HepG2 (cell line): Measurements from ENCODE around the gene ELFN1. TPM values are rescaled to one million over a fixed set of nuclear protein-coding genes. Genes with fewer than 3 reads are reported as not detected.

Experiments used
- ATAC-seq: fragments of 200-7000 bp; cut with Tn5 transposase; 3 replicates; pipeline ENCODE4 v1.9.1; 2020; ENCODE audit warnings: mild to moderate bottlenecking, moderate library complexity
- BruUV-seq: library from RNA; stranded (reverse); fragments of 400-500 nt; replicated peaks from 2 replicates; lab custom pipeline; 2021; lab: Mats Ljungman, UMichigan
- CTCF ChIA-PET: fragments of 300-600 bp; formaldehyde crosslinking; extraction: SDS; loops from one replicate; lab custom pipeline; 2021; ENCODE audit warnings: low total read pairs, inconsistent platforms, low intra/inter-chr PET ratio; lab: Yijun Ruan, JAX
- POLR2A ChIA-PET: fragments of 350-600 bp; sonication (Branson Sonifier 250); formaldehyde crosslinking; loops from one replicate; lab custom pipeline; 2020; ENCODE audit warnings: antibody characterized with exemption, inconsistent platforms; lab: Yijun Ruan, JAX
- DNase-seq: peaks from one replicate; pipeline ENCODE4 v3.0.0-alpha.2; 2015; ENCODE audit warnings: low spot score
- FAIRE-seq: peaks from 3 replicates; lab custom pipeline; 2011; peaks lifted over from hg19 to GRCh38; lab: Jason Lieb, UNC
- H2AFZ ChIP-seq: one replicate; pipeline ENCODE4 v1.6.1; 2011; ENCODE audit warnings: low read length, inconsistent platforms
- H3K27ac ChIP-seq: fragments of 300-600 bp; 3 replicates; pipeline ENCODE4 v1.8.0; 2011; ENCODE audit warnings: mixed run types, mild to moderate bottlenecking, mixed read lengths, low read length, inconsistent platforms; ENCODE audit not compliant: insufficient read depth; ENCODE audit errors: extremely low read length
- H3K27me3 ChIP-seq, 2 experiments: fragments of 200-600 bp in 1 of 2; 2 replicates in 1 of 2; 3 replicates in 1 of 2; pipeline versions ENCODE4 v1.6.0 to v1.8.0; 2011; ENCODE audit warnings: low read length in 2 of 2, mild to moderate bottlenecking in 2 of 2, moderate library complexity in 2 of 2, inconsistent platforms in 1 of 2; ENCODE audit not compliant: insufficient read depth in 2 of 2, control insufficient read depth in 1 of 2
- H3K36me3 ChIP-seq, 2 experiments: fragments of 200-600 bp in 1 of 2; replicated peaks in 1 of 2; 2 replicates in 1 of 2; 3 replicates in 1 of 2; pipeline versions ENCODE4 v1.5.1 to v1.8.0; 2011; ENCODE audit warnings: low read length in 2 of 2, inconsistent platforms in 1 of 2; ENCODE audit not compliant: insufficient read depth in 2 of 2, control insufficient read depth in 1 of 2
- H3K4me1 ChIP-seq: 2 replicates; pipeline ENCODE4 v1.5.1; 2012; ENCODE audit warnings: low read length, inconsistent platforms; ENCODE audit not compliant: insufficient read depth
- H3K4me2 ChIP-seq: 2 replicates; pipeline ENCODE4 v1.6.0; 2011; ENCODE audit warnings: low read depth, low read length, inconsistent platforms
- H3K4me3 ChIP-seq, 3 experiments: fragments of 200-600 bp in 1 of 3; sonication (generic), shearing (Covaris generic) in 1 of 3; replicated peaks in 1 of 3; 2 replicates each; pipeline ENCODE4 v1.5.1; 2011 to 2016; ENCODE audit warnings: low read length in 3 of 3, inconsistent platforms in 2 of 3, low read depth in 2 of 3, mild to moderate bottlenecking in 2 of 3, control low read depth in 1 of 3, mixed read lengths in 1 of 3; ENCODE audit not compliant: insufficient read depth in 1 of 3
- H3K79me2 ChIP-seq: one replicate; pipeline ENCODE4 v1.6.1; 2011; ENCODE audit warnings: low read length, inconsistent platforms; ENCODE audit not compliant: insufficient read depth
- H3K9ac ChIP-seq: 2 replicates; pipeline ENCODE4 v1.6.0; 2011; ENCODE audit warnings: mild to moderate bottlenecking, low read depth, low read length, inconsistent platforms; ENCODE audit not compliant: insufficient read depth
- H3K9me3 ChIP-seq: 2 replicates; pipeline ENCODE4 v1.5.1; 2012; ENCODE audit warnings: mild to moderate bottlenecking, low read length
- H4K20me1 ChIP-seq: 2 replicates; pipeline ENCODE4 v1.6.0; 2011; ENCODE audit warnings: inconsistent platforms, mild to moderate bottlenecking, low read length, moderate library complexity; ENCODE audit not compliant: insufficient read depth
- PPARG ChIP-seq: conservative IDR thresholded peaks from 2 replicates; pipeline ENCODE4 v1.6.1; 2016; ENCODE audit warnings: missing biosample characterization, missing genetic modification reagents
- RBM39 ChIP-seq: fragments of 200-400 bp; formaldehyde crosslinking; IDR thresholded peaks from one replicate; pipeline ENCODE4 v1.6.1; 2018; ENCODE audit warnings: antibody characterized with exemption, mild to moderate bottlenecking, low read depth, low read length; ENCODE audit not compliant: poor library complexity, severe bottlenecking
- ZNF746 ChIP-seq: sonication (generic); formaldehyde crosslinking; IDR thresholded peaks from 2 replicates; pipeline ENCODE4 v1.8.0; 2022; ENCODE audit warnings: mild to moderate bottlenecking, missing genetic modification reagents
- WGBS: methylation state at CpG from one replicate; pipeline ENCODE4 v1.1.6; 2017; ENCODE audit warnings: low lambda C conversion rate; 5-methylcytosine and 5-hydroxymethylcytosine counted together
- in situ Hi-C: cut with HindIII; loops from 2 replicates; pipeline ENCODE4 v1.10.0; 2017; ENCODE audit warnings: low pct_unique_long_range_greater_than_20kb; ENCODE audit not compliant: extremely low pct_ligation_motif_present
- intact Hi-C: fragments of 100-400 bp; cut with micrococcal nuclease; formaldehyde crosslinking; loops from one replicate; pipeline ENCODE4 v1.10.0; 2022; ENCODE audit not compliant: unreplicated experiment
- polyA plus RNA-seq, 8 experiments: library from polyadenylated mRNA; depleted of rRNA in 3 of 8; stranded (reverse) in 7 of 8; unstranded in 1 of 8; fragments of >200 nt; fragmentation: Illumina TruSeq in 4 of 8; extraction: Trizol in 4 of 8; gene quantifications; 2 replicates each; pipeline versions ENCODE4 v1.2.1 to v1.2.3, GENCODE V29; 2011 to 2016; ENCODE audit warnings: low read depth in 4 of 8, missing spikeins in 1 of 8, mixed read lengths in 1 of 8; ENCODE audit not compliant: insufficient read depth in 1 of 8
- total RNA-seq, 5 experiments: library from RNA; depleted of rRNA; stranded (reverse); fragments of >200 nt; fragmentation: Illumina TruSeq; extraction: Trizol; gene quantifications; 2 replicates each; pipeline ENCODE4 v1.2.3, GENCODE V29; 2016; ENCODE audit warnings: low read depth in 1 of 5
- TF ChIP-seq, protein P1 (sequence below): fragments of 450-650 bp; IDR thresholded peaks from 2 replicates; pipeline ENCODE4 v1.6.1; 2016
- TF ChIP-seq, protein P2 (sequence below): sonication (generic); formaldehyde crosslinking; IDR thresholded peaks from 2 replicates; pipeline ENCODE4 v1.4.0; 2020; ENCODE audit warnings: mild to moderate bottlenecking, missing genetic modification reagents

ELFN1 gene
- total and polyA plus RNA-seq, 2 of the 13 experiments (the other 11 are each of a cell fraction or from before 2014, with no cell fraction given): 0.13 to 0.18 TPM

DNA sequence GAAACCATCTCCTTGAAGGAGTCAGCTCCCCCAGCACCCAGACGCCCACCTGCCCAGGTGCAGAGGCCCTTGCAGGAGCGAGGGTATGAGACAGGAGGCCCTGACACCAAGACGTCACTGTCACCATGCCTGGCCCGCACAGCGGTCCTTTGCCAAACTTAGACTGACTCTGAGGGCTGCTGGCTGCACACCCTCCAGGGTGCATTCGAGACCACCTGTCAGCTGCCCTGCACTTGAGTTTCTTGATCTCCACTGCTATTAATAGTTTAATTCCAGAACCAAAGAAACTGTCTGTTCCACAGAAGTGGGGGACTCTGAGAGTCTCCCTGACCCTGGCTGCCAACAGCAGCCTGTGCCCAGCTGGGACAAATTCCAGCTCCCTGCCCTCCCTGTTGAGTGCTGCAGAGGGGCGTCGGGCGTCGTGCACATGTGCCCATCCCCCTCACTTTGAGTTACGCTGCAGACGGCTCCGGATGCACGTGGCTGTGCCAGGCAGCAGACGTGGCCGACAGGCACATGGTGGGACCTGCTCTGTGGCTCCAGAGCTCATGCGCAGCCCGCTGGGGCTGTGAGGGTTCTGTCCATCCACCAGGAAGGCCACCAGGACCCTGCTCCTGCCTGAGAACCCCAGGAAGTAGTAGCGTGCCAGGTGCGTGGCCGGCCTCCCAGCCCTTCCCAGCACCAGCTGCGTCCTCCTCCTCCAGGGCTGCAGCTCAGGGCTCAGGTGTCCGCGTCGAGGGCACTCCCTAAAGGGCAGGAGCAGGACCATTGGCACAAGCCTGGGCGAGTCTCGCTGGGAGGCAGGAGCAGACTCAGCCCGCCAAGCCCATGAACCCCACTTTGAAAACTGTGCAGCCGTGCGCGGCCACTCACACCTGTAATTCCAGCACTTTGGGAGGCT is 24.8 kb downstream of the ELFN1 start:
- no peak for TF ChIP-seq PPARG (CRISPR knock-in tag)
- TF ChIP-seq, protein P1, sequence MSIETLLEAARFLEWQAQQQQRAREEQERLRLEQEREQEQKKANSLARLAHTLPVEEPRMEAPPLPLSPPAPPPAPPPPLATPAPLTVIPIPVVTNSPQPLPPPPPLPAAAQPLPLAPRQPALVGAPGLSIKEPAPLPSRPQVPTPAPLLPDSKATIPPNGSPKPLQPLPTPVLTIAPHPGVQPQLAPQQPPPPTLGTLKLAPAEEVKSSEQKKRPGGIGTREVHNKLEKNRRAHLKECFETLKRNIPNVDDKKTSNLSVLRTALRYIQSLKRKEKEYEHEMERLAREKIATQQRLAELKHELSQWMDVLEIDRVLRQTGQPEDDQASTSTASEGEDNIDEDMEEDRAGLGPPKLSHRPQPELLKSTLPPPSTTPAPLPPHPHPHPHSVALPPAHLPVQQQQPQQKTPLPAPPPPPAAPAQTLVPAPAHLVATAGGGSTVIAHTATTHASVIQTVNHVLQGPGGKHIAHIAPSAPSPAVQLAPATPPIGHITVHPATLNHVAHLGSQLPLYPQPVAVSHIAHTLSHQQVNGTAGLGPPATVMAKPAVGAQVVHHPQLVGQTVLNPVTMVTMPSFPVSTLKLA: peak; percentile 46; the same call in 1 of the 2 replicates
- TF ChIP-seq RBM39: no peak
- TF ChIP-seq, protein P2, sequence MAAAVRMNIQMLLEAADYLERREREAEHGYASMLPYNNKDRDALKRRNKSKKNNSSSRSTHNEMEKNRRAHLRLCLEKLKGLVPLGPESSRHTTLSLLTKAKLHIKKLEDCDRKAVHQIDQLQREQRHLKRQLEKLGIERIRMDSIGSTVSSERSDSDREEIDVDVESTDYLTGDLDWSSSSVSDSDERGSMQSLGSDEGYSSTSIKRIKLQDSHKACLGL (CRISPR knock-in tag): no peak
- no peak for TF ChIP-seq ZNF746 (CRISPR knock-in tag)
- TF ChIP-seq, all 625 proteins: peak for 1
- BruUV-seq: no TSS peak
- no peak for FAIRE-seq
- 91% methylated on average over 4 of the region's 31 CpGs for WGBS
- Histone ChIP-seq H3K27ac (no peak overlapping the region), H3K4me1 (no peaks in the 10 kb centered on the region), H3K27me3 (peaks cover 3 to 20% of the 10 kb centered on the region in 2 experiments; a peak in 2 of 5 replicates), H3K9ac (no peak overlapping the region), H2AFZ (no peak overlapping the region), H3K4me3 (no peak overlapping the region), H4K20me1 (no peaks in the 10 kb centered on the region), H3K9me3 (no peaks in the 10 kb centered on the region), H3K79me2 (no peaks in the 10 kb centered on the region), H3K4me2 (no peak overlapping the region), H3K36me3 (no peaks in the 10 kb centered on the region)
- ATAC-seq: no peak
- no peak for DNase-seq
- intact Hi-C loops (no loop called here), in situ Hi-C loops (loop anchor here (10.0 kb wide), 1 partner anchor 60 kb away; no protein-coding TSS in a partner anchor)
- ChIA-PET CTCF (no interaction called here), POLR2A (no interaction called here)
